Hepatic stellate cell (primary cell): ENCODE results near the gene TRIM65.
A peak's percentile ranks its signal among the peaks of the same experiment; 100 is the strongest.
"Not testable (repeated sequence)": the region's sequence is repeated elsewhere in the genome, so short reads cannot be mapped to it uniquely, and the experiment has no call there.

Experiments
- DNase-seq: peaks from one replicate; pipeline ENCODE4 v3.0.0; 2011; ENCODE audit warnings: low spot score

Gene TRIM65

GRCh38 chr17:75851693-75851991, 45.1 kb downstream of the TRIM65 start:
- DNase-seq, result not testable (repeated sequence)

- DNase-seq, result no peak
These were observed 45.6 kb downstream of the TRIM65 start for GRCh38 chr17:75850928-75851692.

- DNase-seq, result no peak
These were observed 47.0 kb downstream of the TRIM65 start for GRCh38 chr17:75849724-75850123.

- DNase-seq, result no peak
These were observed 47.5 kb downstream of the TRIM65 start for GRCh38 chr17:75849279-75849646.

- no peak for DNase-seq
These were observed 48.0 kb downstream of the TRIM65 start for GRCh38 chr17:75848523-75849278.

GRCh38 chr17:75847614-75848522, 48.9 kb downstream of the TRIM65 start:
- DNase-seq, result no peak

- no peak for DNase-seq
These were observed 49.8 kb downstream of the TRIM65 start for GRCh38 chr17:75846692-75847613.

- no peak for DNase-seq
These were observed 50.6 kb downstream of the TRIM65 start for GRCh38 chr17:75845933-75846691.

- peak; percentile 91 for DNase-seq
These were observed 51.6 kb downstream of the TRIM65 start for GRCh38 chr17:75845058-75845711.

GRCh38 chr17:75844530-75845057, 52.2 kb downstream of the TRIM65 start:
- no peak for DNase-seq

GRCh38 chr17:75843577-75844529, 52.9 kb downstream of the TRIM65 start, which contains the start of gene UNC13D:
Gene UNC13D (minus strand): TSS chr17:75844404. CDS start chr17:75844337, 67 bp downstream.
- DNase-seq, result no peak

- no peak for DNase-seq
These were observed 53.7 kb downstream of the TRIM65 start for GRCh38 chr17:75842963-75843576.

- no peak for DNase-seq
These were observed 54.3 kb downstream of the TRIM65 start for GRCh38 chr17:75842411-75842810.

GRCh38 chr17:75840799-75841164, 56.0 kb downstream of the TRIM65 start:
- no peak for DNase-seq

- no peak for DNase-seq
These were observed 56.6 kb downstream of the TRIM65 start for GRCh38 chr17:75839942-75840798.
